Stimulated activated CD4-positive, alpha-beta T cell treated with anti-CD3 and anti-CD28 coated beads, Interleukin-1b, Interleukin-23, amount 100 ng/mL, for 4 hours (primary cell): Measurements from ENCODE around the gene TSPAN15.

Experiments used
- DNase-seq, 2 donors: peaks; one replicate each; pipeline ENCODE4 v3.0.0-alpha.2; 2020; ENCODE audit warnings: low read depth in 2 of 2

TSPAN15 gene

GRCh38 chr10:69417542-69417941 lies 33.7 kb upstream of the TSPAN15 start:
- DNase-seq, result no peak

DNA sequence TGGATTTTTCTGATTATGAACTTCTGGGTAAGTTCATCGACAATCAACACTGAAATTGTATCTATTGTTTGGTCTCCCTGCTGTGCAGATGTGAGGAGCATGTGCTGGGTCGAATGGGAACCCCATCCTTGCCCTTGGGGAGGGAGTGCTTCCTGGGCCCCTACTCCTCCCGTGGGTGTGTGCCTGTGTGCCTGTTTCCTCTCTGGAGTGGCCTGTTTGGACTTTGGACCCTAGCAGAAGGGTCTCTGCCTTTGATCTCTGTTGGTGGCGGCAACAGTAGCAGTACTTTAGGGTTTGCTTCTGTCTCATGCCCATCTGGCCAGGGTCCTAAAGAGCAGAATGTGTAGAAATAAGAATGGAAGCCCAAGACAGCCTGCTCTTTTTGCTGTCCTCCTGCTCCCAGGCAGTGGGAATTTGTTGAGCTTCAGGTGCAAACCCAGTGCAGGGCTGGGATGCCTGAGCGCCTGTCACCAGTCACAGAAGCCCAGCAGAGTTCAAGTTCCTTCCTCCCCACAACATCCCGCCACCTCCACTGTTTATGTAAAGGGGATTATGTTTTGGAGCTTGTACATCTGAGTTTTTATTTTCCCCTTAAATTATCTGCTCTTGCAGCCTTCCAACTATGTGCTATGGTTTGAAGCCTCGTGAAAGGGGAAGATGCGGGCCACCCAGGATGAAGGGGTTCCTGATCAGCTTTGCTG lies 33.1 kb upstream of the TSPAN15 start:
- no peak for DNase-seq

DNA sequence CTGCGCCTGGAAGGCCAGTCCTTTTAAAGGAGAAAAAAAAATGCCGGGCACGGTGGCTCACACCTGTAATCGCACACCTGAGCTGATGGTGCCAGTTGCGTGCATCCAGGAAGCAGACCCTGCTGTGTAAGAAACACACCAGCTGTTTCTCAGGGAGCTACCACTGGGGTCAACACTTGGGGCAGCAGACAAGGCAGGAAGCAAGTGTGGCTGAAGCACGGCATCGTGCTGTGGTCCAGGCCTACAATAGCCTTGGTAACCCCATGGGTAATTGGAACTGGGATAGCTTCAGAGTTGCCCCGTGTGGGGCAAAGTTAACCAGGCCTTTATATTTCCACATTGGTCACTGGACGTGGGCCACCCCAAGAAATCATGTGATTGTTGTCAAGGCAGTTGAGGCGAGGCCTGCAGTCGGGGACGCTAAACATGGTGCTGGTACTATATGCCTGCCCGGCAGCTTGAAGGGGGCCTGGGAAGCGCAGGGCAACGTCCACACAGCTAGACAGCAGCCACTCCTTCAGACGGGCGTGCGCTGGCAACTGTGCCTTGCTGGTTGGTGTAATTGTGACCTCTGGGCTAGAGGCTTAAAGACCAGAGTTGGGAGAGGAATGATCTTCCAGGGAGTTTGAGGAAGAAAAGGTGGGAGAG lies 32.0 kb upstream of the TSPAN15 start:
- DNase-seq, result no peak

DNA sequence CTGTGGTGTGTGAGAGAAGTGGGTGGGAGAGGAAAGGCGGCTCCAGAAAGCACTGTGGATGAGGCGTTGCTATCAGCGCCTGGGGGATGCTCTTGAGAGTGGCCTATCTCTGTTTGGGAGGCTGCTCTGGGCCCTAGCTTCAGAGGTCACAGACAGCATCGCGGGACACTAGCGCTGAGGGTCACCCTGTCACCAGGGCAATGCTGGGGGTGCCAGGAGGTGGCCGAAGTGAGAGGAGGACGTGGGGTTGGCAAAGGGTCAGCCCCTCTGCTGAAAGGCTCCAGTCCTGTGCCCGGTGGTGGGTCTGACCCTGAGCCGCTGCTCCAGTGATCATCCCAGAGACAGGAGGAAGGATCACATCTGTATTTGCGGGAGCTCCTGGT lies 31.5 kb upstream of the TSPAN15 start:
- no peak for DNase-seq

- no peak for DNase-seq
These were observed 29.5 kb upstream of the TSPAN15 start for GRCh38 chr10:69421611-69422308.

GRCh38 chr10:69422676-69423075 lies 28.6 kb upstream of the TSPAN15 start:
- no peak for DNase-seq

DNA sequence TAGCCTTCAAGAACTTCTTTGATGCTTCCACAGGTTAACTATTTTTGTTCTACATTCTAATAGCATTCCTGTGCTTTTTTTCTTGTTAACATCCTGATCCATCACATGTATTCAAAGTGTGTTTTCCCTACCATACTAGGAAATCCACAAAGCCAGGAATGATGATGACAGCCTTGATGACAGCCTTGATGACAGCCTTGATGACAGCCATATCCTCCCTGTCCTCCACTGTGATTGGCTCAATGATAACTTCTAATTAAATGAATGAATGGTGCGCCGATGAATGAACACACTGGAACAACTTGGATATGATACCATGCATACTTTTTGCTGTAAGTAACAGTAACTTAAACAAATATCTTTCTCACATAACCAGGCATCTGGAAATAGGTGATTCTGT lies 26.2 kb upstream of the TSPAN15 start:
- DNase-seq, result no peak

GRCh38 chr10:69425511-69426298 lies 25.6 kb upstream of the TSPAN15 start:
- no peak for DNase-seq

DNA sequence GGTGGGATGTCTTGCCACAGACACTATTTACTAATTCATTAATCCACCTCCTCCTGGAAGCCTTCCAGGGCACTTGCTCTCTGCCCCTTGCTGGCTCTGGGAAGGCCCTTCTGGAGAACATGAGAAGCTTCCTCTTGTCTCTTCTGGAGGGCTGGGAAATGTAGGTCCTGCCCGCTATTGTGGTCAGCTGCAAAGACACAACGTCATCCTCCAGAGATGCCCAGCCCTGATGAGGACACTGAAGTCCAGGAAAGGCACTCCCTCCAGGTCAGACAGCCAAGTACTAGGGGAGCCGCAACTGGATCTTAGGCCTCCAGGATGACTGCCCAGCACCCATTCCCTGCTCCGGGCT lies 24.9 kb upstream of the TSPAN15 start:
- DNase-seq, result no peak

DNA sequence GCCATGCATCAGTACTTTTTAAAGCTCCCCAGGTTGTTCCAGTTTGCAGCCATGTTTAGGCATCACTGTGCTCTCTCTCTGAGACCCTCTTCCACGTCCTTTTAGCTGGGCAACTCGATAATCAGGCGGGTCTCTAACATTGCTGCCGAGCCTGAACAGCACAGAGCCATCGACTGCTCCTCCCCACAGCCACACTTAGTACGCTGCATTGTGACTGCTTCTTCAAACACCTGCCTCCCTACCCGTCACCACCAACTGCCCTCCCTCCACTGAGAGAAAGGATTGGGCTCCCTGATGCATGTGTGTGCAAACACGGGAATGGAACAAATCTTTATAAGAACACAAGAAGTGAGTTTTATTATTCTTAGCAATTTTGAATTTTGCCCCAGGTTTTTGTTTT lies 23.1 kb upstream of the TSPAN15 start:
- DNase-seq, result no peak

- DNase-seq, result no peak
These were observed 17.1 kb upstream of the TSPAN15 start for GRCh38 chr10:69434169-69434568.

- no peak for DNase-seq
These were observed 16.3 kb upstream of the TSPAN15 start for GRCh38 chr10:69434926-69435325.

DNA sequence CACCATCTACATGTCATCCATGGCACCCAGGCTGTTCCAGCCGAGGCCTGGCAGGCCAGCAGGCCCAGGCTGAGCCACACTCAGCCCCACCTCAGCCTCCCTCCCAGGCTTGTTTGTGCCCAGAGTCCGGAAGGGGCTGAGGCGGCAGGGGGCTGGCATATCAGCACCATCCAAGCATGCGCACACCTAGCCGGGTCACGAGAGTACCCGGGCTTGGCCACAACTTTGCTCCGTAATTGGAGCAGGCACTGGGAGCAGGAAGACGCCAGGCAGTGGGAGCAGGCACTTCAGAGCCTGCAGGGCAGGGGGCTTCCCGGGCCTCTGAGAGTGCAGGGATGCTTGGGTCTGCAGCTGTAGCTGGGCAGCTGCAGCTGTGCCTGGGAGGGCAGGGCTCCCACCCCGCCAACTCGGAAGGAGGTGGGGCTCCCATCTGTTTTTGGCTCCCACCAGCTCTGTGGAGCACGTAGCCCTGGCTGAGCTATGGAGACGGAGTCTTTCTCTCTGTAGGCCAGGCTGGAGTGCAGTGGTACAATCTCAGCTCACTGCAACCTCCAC lies 15.2 kb upstream of the TSPAN15 start:
- DNase-seq, result no peak

- no peak for DNase-seq
These were observed 13.7 kb upstream of the TSPAN15 start for GRCh38 chr10:69437321-69438259.

DNA sequence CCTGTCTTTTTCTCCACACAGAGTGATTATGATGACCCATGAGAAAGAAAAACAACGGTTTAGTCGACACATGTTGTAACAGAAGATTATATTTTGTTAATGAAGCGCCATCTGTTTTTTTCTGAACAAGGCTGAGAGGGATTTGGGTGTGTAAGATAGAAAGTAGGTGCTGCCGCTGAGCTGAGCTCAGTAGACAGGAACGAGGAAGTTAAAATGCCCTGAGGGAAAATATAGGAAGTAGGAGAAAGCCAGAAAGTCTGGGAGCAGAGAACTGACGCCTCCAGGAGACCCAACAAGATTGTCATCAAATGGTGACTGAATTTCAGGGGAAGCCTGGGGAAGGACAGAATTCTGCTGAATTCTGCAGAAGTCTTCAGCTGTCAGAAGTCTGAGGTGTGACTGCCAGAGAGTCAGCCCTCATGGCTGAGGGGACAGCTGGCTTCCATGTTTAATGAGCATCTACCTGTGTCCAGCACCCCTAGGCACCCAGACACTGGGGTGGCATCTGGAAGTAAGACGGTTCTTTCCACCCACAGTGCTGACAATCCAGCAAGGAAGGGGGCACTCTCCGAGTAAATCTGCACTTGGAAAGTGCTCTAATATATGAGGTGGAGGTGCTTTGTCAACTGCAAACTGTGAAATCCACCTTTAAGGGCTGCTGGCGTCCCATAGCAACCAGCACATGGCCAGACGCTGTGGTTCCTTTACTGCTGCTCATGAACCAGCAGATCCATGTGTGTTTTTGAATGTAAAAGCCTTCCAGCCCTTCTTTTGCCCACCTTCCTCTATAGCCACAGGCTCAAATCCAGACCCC lies 12.5 kb upstream of the TSPAN15 start:
- DNase-seq, result no peak

GRCh38 chr10:69439350-69439739 lies 11.9 kb upstream of the TSPAN15 start:
- no peak for DNase-seq

DNA sequence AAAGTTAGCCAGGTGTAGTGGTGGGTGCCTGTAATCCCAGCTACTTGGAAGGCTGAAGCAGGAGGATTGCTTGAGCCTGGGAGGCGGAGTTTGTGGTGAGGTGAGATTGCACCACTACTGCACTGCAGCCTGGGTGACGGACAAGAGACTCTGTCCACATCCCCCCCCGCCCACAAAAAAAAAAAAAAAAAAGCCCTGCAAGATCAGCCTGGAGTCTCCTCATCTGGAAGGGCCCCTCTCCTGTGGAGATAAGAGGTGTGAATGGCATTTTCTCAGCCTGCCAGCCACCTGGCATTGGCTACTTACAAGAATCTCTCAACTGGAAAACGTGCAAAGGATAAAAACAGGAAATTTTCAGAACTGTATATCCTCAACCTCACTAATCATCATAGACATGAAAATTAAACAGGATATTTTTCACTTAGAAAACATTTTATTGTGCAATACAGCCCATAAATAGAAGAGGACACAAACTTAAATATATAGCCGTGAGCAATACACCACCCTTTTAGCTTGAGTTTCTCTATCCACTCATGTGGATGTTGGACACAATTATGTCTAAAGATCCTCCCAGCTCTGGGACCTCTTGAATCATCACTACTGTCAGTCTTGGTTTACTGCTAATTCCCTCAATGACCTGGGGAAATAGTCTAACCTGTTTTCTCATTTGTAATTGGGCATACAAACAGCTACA lies 11.3 kb upstream of the TSPAN15 start:
- no peak for DNase-seq

DNA sequence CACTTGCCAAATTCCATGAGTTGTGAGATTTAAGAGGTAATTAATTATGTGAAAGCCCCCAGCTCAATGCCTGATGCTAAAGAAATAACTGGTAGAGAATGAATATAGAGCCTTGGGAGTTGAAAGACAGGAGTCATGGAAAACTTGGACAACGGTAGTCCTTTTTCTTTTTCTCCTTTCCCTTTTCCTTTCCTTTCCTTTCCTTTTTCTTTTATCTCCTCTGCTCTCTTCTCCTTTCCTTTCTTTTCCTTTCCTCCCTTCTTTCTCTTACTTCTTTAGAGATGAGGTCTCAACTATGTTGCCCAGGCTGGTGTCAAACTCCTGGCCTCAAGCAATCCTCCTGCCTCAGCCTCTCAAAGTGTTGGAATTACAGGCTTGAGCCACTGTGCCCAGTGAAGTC lies 7.9 kb upstream of the TSPAN15 start:
- no peak for DNase-seq

DNA sequence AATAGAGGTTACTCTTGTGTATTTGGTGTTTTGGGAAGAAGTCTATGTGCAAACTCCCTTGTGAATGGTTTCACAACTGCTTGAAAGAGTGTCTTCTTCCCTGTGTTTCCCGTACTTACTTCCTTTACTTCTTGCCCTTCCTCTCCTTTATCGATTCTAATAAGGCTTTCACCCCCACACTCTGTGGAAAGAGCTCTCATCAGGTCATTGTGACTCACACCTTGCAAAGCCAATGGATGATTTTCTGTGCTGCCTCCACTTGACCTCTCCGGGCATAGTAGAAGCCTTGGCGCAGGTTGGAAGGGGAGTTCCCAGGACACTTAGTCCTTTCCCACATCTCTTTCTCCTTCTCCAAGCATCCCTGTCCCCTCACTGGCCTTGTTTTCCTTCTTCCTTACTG lies 6.2 kb upstream of the TSPAN15 start:
- no peak for DNase-seq

- no peak for DNase-seq
These were observed 5.0 kb upstream of the TSPAN15 start for GRCh38 chr10:69446229-69446628.
